H1 (cell line): Measurements from ENCODE around the gene CDCA3. TPM values are rescaled to one million over a fixed set of nuclear protein-coding genes. Genes with fewer than 3 reads are reported as not detected.

Experiments used
- CBX5 ChIP-seq: fragments of 300-800, 300-1000 bp; sonication (generic); IDR thresholded peaks from 2 replicates; pipeline ENCODE4 v1.7.1; 2016; ENCODE audit warnings: antibody characterized with exemption, low read length, low read depth
- MAFK ChIP-seq: IDR thresholded peaks from 2 replicates; pipeline ENCODE4 v1.6.1; 2012; ENCODE audit warnings: low read depth, mild to moderate bottlenecking, improper control_type of control experiment, low read length
- NANOG ChIP-seq: IDR thresholded peaks from 2 replicates; pipeline ENCODE4 v1.6.1; 2011; ENCODE audit warnings: low read length, low read depth, mild to moderate bottlenecking, inconsistent platforms; ENCODE audit not compliant: insufficient read depth, poor library complexity, severe bottlenecking
- SIRT6 ChIP-seq: IDR thresholded peaks from one replicate; pipeline ENCODE4 v1.7.1; 2012; ENCODE audit warnings: low read length, inconsistent platforms
- polyA plus RNA-seq, 7 experiments: library from polyadenylated mRNA; depleted of rRNA in 3 of 7; stranded (reverse) in 5 of 7; unstranded in 2 of 7; fragments of >200 nt in 5 of 7; fragments of 200-250 nt in 2 of 7; gene quantifications; 1 replicate in 5 of 7; 2 replicates in 1 of 7; 4 replicates in 1 of 7; pipeline versions ENCODE4 v1.2.1 to v1.2.3, GENCODE V29; 2011 to 2013; ENCODE audit warnings: missing spikeins in 2 of 7, mixed read lengths in 2 of 7
- total RNA-seq: library from RNA; stranded (reverse); fragmentation: NEBNext Ultra II Directional; extraction: Animal tissue kit (Norgen Biotek cat#: 25700); gene quantifications from 2 replicates; pipeline ENCODE4 v1.2.1, GENCODE V29; 2021
- TF ChIP-seq, protein P1 (sequence below): fragments of 300-600 bp; sonication (generic); IDR thresholded peaks from 2 replicates; pipeline ENCODE4 v1.7.1; 2012; ENCODE audit warnings: low read length, moderate library complexity, mild to moderate bottlenecking, inconsistent platforms; ENCODE audit not compliant: insufficient replicate concordance
- TF ChIP-seq, protein P2 (sequence below): IDR thresholded peaks from 2 replicates; pipeline ENCODE4 v1.6.1; 2012; ENCODE audit warnings: inconsistent platforms
- TF ChIP-seq, protein P3 (sequence below): IDR thresholded peaks from 2 replicates; pipeline ENCODE4 v1.6.1; 2012; ENCODE audit warnings: inconsistent platforms

CDCA3 gene
- total and polyA plus RNA-seq, 2 of the 8 experiments (the other 6 are each of a cell fraction or from before 2014, with no cell fraction given) = 47.7 to 71.2 TPM

DNA sequence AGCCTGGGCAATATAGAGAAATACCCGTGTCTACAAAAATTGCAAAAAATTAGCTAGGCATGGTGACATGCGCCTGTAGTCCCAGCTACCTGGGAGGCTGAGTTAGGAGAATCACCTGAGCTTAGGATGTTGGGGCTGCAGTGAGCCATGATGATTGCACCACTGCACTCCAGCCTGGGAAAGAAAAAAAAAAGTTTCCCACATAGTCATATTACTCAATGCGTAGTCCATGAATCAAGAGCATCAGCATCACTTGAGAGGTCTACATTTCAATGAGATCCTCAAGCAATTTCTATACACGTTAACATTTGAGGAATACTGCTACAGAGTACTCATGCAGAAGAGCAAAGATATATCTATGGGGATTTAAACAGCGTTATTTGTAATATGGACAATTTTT is 48.3 kb upstream of the CDCA3 start (continued):
- TF ChIP-seq, protein P1, sequence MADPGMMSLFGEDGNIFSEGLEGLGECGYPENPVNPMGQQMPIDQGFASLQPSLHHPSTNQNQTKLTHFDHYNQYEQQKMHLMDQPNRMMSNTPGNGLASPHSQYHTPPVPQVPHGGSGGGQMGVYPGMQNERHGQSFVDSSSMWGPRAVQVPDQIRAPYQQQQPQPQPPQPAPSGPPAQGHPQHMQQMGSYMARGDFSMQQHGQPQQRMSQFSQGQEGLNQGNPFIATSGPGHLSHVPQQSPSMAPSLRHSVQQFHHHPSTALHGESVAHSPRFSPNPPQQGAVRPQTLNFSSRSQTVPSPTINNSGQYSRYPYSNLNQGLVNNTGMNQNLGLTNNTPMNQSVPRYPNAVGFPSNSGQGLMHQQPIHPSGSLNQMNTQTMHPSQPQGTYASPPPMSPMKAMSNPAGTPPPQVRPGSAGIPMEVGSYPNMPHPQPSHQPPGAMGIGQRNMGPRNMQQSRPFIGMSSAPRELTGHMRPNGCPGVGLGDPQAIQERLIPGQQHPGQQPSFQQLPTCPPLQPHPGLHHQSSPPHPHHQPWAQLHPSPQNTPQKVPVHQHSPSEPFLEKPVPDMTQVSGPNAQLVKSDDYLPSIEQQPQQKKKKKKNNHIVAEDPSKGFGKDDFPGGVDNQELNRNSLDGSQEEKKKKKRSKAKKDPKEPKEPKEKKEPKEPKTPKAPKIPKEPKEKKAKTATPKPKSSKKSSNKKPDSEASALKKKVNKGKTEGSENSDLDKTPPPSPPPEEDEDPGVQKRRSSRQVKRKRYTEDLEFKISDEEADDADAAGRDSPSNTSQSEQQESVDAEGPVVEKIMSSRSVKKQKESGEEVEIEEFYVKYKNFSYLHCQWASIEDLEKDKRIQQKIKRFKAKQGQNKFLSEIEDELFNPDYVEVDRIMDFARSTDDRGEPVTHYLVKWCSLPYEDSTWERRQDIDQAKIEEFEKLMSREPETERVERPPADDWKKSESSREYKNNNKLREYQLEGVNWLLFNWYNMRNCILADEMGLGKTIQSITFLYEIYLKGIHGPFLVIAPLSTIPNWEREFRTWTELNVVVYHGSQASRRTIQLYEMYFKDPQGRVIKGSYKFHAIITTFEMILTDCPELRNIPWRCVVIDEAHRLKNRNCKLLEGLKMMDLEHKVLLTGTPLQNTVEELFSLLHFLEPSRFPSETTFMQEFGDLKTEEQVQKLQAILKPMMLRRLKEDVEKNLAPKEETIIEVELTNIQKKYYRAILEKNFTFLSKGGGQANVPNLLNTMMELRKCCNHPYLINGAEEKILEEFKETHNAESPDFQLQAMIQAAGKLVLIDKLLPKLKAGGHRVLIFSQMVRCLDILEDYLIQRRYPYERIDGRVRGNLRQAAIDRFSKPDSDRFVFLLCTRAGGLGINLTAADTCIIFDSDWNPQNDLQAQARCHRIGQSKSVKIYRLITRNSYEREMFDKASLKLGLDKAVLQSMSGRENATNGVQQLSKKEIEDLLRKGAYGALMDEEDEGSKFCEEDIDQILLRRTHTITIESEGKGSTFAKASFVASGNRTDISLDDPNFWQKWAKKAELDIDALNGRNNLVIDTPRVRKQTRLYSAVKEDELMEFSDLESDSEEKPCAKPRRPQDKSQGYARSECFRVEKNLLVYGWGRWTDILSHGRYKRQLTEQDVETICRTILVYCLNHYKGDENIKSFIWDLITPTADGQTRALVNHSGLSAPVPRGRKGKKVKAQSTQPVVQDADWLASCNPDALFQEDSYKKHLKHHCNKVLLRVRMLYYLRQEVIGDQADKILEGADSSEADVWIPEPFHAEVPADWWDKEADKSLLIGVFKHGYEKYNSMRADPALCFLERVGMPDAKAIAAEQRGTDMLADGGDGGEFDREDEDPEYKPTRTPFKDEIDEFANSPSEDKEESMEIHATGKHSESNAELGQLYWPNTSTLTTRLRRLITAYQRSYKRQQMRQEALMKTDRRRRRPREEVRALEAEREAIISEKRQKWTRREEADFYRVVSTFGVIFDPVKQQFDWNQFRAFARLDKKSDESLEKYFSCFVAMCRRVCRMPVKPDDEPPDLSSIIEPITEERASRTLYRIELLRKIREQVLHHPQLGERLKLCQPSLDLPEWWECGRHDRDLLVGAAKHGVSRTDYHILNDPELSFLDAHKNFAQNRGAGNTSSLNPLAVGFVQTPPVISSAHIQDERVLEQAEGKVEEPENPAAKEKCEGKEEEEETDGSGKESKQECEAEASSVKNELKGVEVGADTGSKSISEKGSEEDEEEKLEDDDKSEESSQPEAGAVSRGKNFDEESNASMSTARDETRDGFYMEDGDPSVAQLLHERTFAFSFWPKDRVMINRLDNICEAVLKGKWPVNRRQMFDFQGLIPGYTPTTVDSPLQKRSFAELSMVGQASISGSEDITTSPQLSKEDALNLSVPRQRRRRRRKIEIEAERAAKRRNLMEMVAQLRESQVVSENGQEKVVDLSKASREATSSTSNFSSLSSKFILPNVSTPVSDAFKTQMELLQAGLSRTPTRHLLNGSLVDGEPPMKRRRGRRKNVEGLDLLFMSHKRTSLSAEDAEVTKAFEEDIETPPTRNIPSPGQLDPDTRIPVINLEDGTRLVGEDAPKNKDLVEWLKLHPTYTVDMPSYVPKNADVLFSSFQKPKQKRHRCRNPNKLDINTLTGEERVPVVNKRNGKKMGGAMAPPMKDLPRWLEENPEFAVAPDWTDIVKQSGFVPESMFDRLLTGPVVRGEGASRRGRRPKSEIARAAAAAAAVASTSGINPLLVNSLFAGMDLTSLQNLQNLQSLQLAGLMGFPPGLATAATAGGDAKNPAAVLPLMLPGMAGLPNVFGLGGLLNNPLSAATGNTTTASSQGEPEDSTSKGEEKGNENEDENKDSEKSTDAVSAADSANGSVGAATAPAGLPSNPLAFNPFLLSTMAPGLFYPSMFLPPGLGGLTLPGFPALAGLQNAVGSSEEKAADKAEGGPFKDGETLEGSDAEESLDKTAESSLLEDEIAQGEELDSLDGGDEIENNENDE = no peak
- TF ChIP-seq, protein P2, sequence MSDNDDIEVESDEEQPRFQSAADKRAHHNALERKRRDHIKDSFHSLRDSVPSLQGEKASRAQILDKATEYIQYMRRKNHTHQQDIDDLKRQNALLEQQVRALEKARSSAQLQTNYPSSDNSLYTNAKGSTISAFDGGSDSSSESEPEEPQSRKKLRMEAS = no peak
- TF ChIP-seq MAFK = no peak
- no peak for TF ChIP-seq NANOG
- no peak for TF ChIP-seq CBX5
- no peak for TF ChIP-seq SIRT6
- TF ChIP-seq, protein P3, sequence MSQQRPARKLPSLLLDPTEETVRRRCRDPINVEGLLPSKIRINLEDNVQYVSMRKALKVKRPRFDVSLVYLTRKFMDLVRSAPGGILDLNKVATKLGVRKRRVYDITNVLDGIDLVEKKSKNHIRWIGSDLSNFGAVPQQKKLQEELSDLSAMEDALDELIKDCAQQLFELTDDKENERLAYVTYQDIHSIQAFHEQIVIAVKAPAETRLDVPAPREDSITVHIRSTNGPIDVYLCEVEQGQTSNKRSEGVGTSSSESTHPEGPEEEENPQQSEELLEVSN = no peak
